ENCODE data around the gene RASL10A. TPM values are rescaled to one million over a fixed set of nuclear protein-coding genes. Genes with fewer than 3 reads are reported as not detected.

The RASL10A gene
- total and polyA plus RNA-seq, 2 donors from 2014 or later: 0.73 to 1.2 TPM

GRCh38 chr22:29326481-29326880, 11.0 kb upstream of the RASL10A start:
- Histone ChIP-seq H3K9ac (ENCODE audit: low read length in 3 of 3) (no peak overlapping the region), H3K9me3 (ENCODE audit: control insufficient read depth in 2 of 3, insufficient read depth in 1 of 3, low read length in 3 of 3) (no peaks in the 10 kb centered on the region), H3K4me1 (ENCODE audit: control insufficient read depth in 2 of 3, insufficient read depth in 2 of 3, low read depth in 1 of 3, low read length in 3 of 3) (no peaks in the 10 kb centered on the region), H3K4me3 (ENCODE audit: low read length in 3 of 3) (no peak overlapping the region), H3K27me3 (ENCODE audit: control insufficient read depth, insufficient read depth, low read length) (no peaks in the 10 kb centered on the region), H3K27ac (ENCODE audit: low read depth in 2 of 2, low read length in 2 of 2) (no peak overlapping the region), H3K36me3 (ENCODE audit: control insufficient read depth in 2 of 3, insufficient read depth in 3 of 3, low read length in 3 of 3) (peaks cover 0 to 13% (median 0%) of the 10 kb centered on the region in 3 donors)
- no peak for TF ChIP-seq CTCF (IDR thresholded peaks at IDR 0.05; ENCODE audit: borderline replicate concordance, extremely low read depth, insufficient read depth)
- FAIRE-seq (no peak), DNase-seq (no peak)
- intact Hi-C loops (cut with DNase I): no loop called here

GRCh38 chr22:29325785-29326315, 10.4 kb upstream of the RASL10A start:
- Histone ChIP-seq H3K27me3 (ENCODE audit: control insufficient read depth, insufficient read depth, low read length) (no peaks in the 10 kb centered on the region), H3K4me3 (ENCODE audit: low read length in 3 of 3) (no peak overlapping the region), H3K9ac (ENCODE audit: low read length in 3 of 3) (no peak overlapping the region), H3K4me1 (ENCODE audit: control insufficient read depth in 2 of 3, insufficient read depth in 2 of 3, low read depth in 1 of 3, low read length in 3 of 3) (no peaks in the 10 kb centered on the region), H3K9me3 (ENCODE audit: control insufficient read depth in 2 of 3, insufficient read depth in 1 of 3, low read length in 3 of 3) (no peaks in the 10 kb centered on the region), H3K27ac (ENCODE audit: low read depth in 2 of 2, low read length in 2 of 2) (no peak overlapping the region), H3K36me3 (ENCODE audit: control insufficient read depth in 2 of 3, insufficient read depth in 3 of 3, low read length in 3 of 3) (peaks cover 0 to 10% (median 0%) of the 10 kb centered on the region in 3 donors)
- FAIRE-seq: no peak
- no peak for TF ChIP-seq CTCF (IDR thresholded peaks at IDR 0.05; ENCODE audit: borderline replicate concordance, extremely low read depth, insufficient read depth)
- intact Hi-C loops (cut with DNase I): no loop called here
- DNase-seq: no peak

- DNase-seq (no peak), FAIRE-seq (no peak)
- no peak overlapping the region for H3K27ac ChIP-seq (ENCODE audit: low read depth in 2 of 2, low read length in 2 of 2)
These were observed 9.9 kb upstream of the RASL10A start for GRCh38 chr22:29325356-29325755.

More at GRCh38 chr22:29325356-29325755, 9.9 kb upstream of the RASL10A start:
- H3K27me3 ChIP-seq (ENCODE audit: control insufficient read depth, insufficient read depth, low read length): no peaks in the 10 kb centered on the region
- no peak overlapping the region for H3K9ac ChIP-seq (ENCODE audit: low read length in 3 of 3)
- H3K9me3 ChIP-seq (ENCODE audit: control insufficient read depth in 2 of 3, insufficient read depth in 1 of 3, low read length in 3 of 3): no peaks in the 10 kb centered on the region
- peaks cover 0 to 10% (median 0%) of the 10 kb centered on the region in 3 donors for H3K36me3 ChIP-seq (ENCODE audit: control insufficient read depth in 2 of 3, insufficient read depth in 3 of 3, low read length in 3 of 3)
- no peak overlapping the region for H3K4me3 ChIP-seq (ENCODE audit: low read length in 3 of 3)
- intact Hi-C loops (cut with DNase I): no loop called here
- H3K4me1 ChIP-seq (ENCODE audit: control insufficient read depth in 2 of 3, insufficient read depth in 2 of 3, low read depth in 1 of 3, low read length in 3 of 3): no peaks in the 10 kb centered on the region
- no peak for TF ChIP-seq CTCF (IDR thresholded peaks at IDR 0.05; ENCODE audit: borderline replicate concordance, extremely low read depth, insufficient read depth)

Measured in kidney (tissue), 14 donors.